GM20431 (cell line): ENCODE data around the gene MRPL27.

Experiments used
- in situ Hi-C: fragments of 300-500 bp; cut with MseI, MboI; formaldehyde crosslinking; loops from one replicate; pipeline ENCODE4 v1.15.0; 2020; ENCODE audit warnings: low sequenced_read_pairs; ENCODE audit not compliant: unreplicated experiment

Gene MRPL27

DNA sequence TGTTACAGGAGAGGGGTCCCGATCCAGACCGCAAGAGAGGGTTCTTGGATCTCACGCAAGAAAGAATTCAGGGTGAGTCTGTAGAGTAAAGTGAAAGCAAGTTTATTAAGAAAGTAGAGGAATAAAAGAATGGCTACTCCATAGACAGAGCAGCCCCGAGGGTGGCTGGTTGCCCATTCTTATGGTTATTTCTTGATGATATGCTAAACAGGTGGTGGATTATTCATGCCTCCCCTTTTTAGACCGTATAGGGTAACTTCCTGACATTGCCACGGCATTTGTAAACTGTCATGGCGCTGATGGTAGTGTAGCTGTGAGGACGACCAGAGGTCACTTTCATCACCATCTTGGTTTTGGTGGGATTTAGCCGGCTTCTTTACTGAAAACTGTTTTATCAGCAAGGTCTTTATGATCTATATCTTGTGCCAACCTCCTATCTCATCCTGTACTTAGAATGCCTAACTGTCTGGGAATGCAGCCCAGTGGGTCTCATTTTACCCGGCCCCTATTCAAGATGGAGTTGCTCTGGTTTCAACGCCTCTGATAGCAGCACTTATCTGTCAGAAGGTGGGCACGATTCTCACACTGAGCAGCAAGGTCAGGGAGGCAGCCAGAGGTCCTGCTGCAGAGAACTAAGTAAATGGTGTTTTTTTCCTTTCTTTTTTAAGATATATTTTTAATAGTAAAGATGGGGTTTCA, 53.5 kb downstream of the MRPL27 start:
- in situ Hi-C loops: no loop called here

DNA sequence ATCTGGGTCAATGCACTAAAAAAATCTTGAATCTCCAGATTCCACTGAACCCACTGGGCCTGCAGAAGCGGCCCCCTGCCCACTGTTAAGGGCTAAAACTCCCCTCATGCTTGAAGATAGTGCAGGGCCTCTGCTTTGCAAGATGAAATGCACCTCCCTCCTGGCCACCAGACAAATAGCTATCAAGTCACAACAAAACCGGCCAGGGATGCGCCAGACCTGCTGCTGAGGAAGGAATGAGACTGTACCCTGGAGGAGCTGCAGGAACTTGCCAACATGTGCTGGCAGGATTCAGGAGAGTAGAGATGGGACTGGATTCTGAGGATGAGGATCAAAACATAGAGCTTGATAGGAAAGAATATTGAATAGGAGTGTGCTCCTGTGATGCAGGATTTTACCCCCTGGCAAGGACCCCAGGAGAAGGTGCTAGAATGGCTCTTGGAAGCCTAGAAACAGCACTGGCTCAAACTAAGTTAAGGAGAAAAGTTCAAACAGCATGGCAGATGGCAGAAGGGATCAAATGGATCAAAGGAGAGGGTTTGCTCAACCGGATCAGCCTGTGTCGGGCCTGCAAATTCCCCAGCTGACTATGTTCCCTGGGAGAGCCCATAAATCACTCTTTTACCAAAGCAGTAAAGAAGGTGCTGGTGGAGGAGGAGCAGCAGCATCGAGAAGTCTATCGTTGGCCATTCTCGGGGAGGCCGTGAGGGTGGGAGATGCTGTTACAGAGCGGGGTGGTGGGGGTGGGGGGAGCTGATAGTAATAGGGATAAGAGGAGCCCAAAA, 54.3 kb downstream of the MRPL27 start:
- in situ Hi-C loops: no loop called here
